Measurements from ENCODE around the gene PLA2G2F. TPM values are rescaled to one million over a fixed set of nuclear protein-coding genes. Genes with fewer than 3 reads are reported as not detected.
A peak's percentile ranks its signal among the peaks of the same experiment; 100 is the strongest.

The PLA2G2F gene
- total RNA-seq, 2 experiments from 2014 or later, result not detected

- Mint-ChIP-seq H3K4me3 (no peak overlapping the region), H3K9me3 (ENCODE audit: insufficient read depth) (no peaks in the 10 kb centered on the region), H3K27me3 (ENCODE audit: low read depth) (peaks cover 39% of the 10 kb centered on the region), H3K36me3 (ENCODE audit: low read depth) (no peaks in the 10 kb centered on the region), H3K27ac (no peak overlapping the region), H3K4me1 (ENCODE audit: low read depth) (peaks cover 30% of the 10 kb centered on the region)
- ChIA-PET POLR2A (no interaction called here), CTCF (interaction anchor here (0.5 to 1.3 kb wide), 6 partner anchors 11 to 273 kb away, joined by 3 to 7 read pairs (median 4); no protein-coding TSS in a partner anchor)
- ATAC-seq (no peak), DNase-seq (no peak)
Measured at GRCh38 chr1:20190256-20191160, 51.4 kb downstream of the PLA2G2F start.

GRCh38 chr1:20191266-20191825 is 52.2 kb downstream of the PLA2G2F start:
- Mint-ChIP-seq H3K9me3 (ENCODE audit: insufficient read depth) (no peaks in the 10 kb centered on the region), H3K36me3 (ENCODE audit: low read depth) (no peaks in the 10 kb centered on the region), H3K27me3 (ENCODE audit: low read depth) (peaks cover 39% of the 10 kb centered on the region), H3K4me3 (no peak overlapping the region), H3K4me1 (ENCODE audit: low read depth) (peaks cover 25% of the 10 kb centered on the region), H3K27ac (no peak overlapping the region)
- ChIA-PET CTCF (interaction anchor here (1.2 to 5.6 kb wide), 3 partner anchors 12 to 40 kb away, joined by 3 to 61 read pairs (median 4); no protein-coding TSS in a partner anchor), POLR2A (no interaction called here)
- ATAC-seq (no peak), DNase-seq (no peak)

- Mint-ChIP-seq H3K9me3 (ENCODE audit: insufficient read depth) (no peaks in the 10 kb centered on the region), H3K4me3 (no peak overlapping the region), H3K27me3 (ENCODE audit: low read depth) (peaks cover 41% of the 10 kb centered on the region), H3K4me1 (ENCODE audit: low read depth) (peaks cover 16% of the 10 kb centered on the region), H3K36me3 (ENCODE audit: low read depth) (no peaks in the 10 kb centered on the region), H3K27ac (no peak overlapping the region)
- DNase-seq (no peak), ATAC-seq (no peak)
- POLR2A ChIA-PET, result no interaction called here
- CTCF ChIA-PET, result interaction anchor here (1.8 to 5.6 kb wide), 2 partner anchors 21 to 28 kb away, joined by 7 to 61 read pairs; no protein-coding TSS in a partner anchor
Measured at GRCh38 chr1:20192364-20192763, 53.2 kb downstream of the PLA2G2F start.

- ATAC-seq (no peak), DNase-seq (no peak)
- H3K27me3 Mint-ChIP-seq (ENCODE audit: low read depth), result peaks cover 42% of the 10 kb centered on the region
- CTCF ChIA-PET, result interaction anchor here (1.0 to 5.6 kb wide), 6 partner anchors 14 to 301 kb away, joined by 3 to 61 read pairs (median 5); no protein-coding TSS in a partner anchor
- no peaks in the 10 kb centered on the region for H3K9me3 Mint-ChIP-seq (ENCODE audit: insufficient read depth)
- H3K4me1 Mint-ChIP-seq (ENCODE audit: low read depth), result peaks cover 10% of the 10 kb centered on the region
- no peak overlapping the region for H3K27ac Mint-ChIP-seq
- no peak overlapping the region for H3K4me3 Mint-ChIP-seq
- POLR2A ChIA-PET, result no interaction called here
- H3K36me3 Mint-ChIP-seq (ENCODE audit: low read depth), result no peaks in the 10 kb centered on the region
Measured at GRCh38 chr1:20192871-20193411, 53.8 kb downstream of the PLA2G2F start.

- ChIA-PET POLR2A (interaction anchor here (0.9 kb wide), 1 partner anchor 22 kb away, joined by 3 read pairs; no protein-coding TSS in a partner anchor), CTCF (interaction anchor here (0.6 to 5.6 kb wide), 16 partner anchors 9 to 300 kb away, joined by 3 to 61 read pairs (median 4); no protein-coding TSS in a partner anchor)
- H3K4me1 Mint-ChIP-seq (ENCODE audit: low read depth), result no peaks in the 10 kb centered on the region
- DNase-seq, result no peak
- ATAC-seq, result no peak
- no peak overlapping the region for H3K27ac Mint-ChIP-seq
- H3K4me3 Mint-ChIP-seq, result no peak overlapping the region
- H3K27me3 Mint-ChIP-seq (ENCODE audit: low read depth), result peaks cover 39% of the 10 kb centered on the region
- H3K9me3 Mint-ChIP-seq (ENCODE audit: insufficient read depth), result no peaks in the 10 kb centered on the region
- H3K36me3 Mint-ChIP-seq (ENCODE audit: low read depth), result no peaks in the 10 kb centered on the region
Measured at GRCh38 chr1:20194224-20194623, 55.1 kb downstream of the PLA2G2F start.

GRCh38 chr1:20194757-20195461 is 55.8 kb downstream of the PLA2G2F start:
- ATAC-seq (peak; percentile 76), DNase-seq (peak; percentile 79)
- H3K4me3 Mint-ChIP-seq, result no peak overlapping the region
- POLR2A ChIA-PET, result interaction anchor here (0.8 to 0.9 kb wide), 2 partner anchors 16 to 22 kb away, joined by 3 read pairs; no protein-coding TSS in a partner anchor
- CTCF ChIA-PET, result interaction anchor here (0.6 to 5.6 kb wide), 29 partner anchors 8 to 299 kb away, joined by 3 to 61 read pairs (median 3); partner anchors contain the start of genes PLA2G2C and UBXN10
- no peaks in the 10 kb centered on the region for H3K4me1 Mint-ChIP-seq (ENCODE audit: low read depth)
- no peak overlapping the region for H3K27ac Mint-ChIP-seq
- H3K36me3 Mint-ChIP-seq (ENCODE audit: low read depth), result no peaks in the 10 kb centered on the region
- H3K9me3 Mint-ChIP-seq (ENCODE audit: insufficient read depth), result no peaks in the 10 kb centered on the region
- H3K27me3 Mint-ChIP-seq (ENCODE audit: low read depth), result peaks cover 40% of the 10 kb centered on the region

- Mint-ChIP-seq H3K9me3 (ENCODE audit: insufficient read depth) (no peaks in the 10 kb centered on the region), H3K4me3 (no peak overlapping the region), H3K27me3 (ENCODE audit: low read depth) (peaks cover 43% of the 10 kb centered on the region), H3K36me3 (ENCODE audit: low read depth) (no peaks in the 10 kb centered on the region), H3K27ac (no peak overlapping the region), H3K4me1 (ENCODE audit: low read depth) (no peaks in the 10 kb centered on the region)
- ChIA-PET POLR2A (interaction anchor here (0.8 kb wide), 1 partner anchor 16 kb away, joined by 3 read pairs; no protein-coding TSS in a partner anchor), CTCF (interaction anchor here (0.7 to 5.6 kb wide), 23 partner anchors 8 to 285 kb away, joined by 3 to 61 read pairs (median 3); partner anchors contain the start of genes PLA2G2C and UBXN10)
- no peak for DNase-seq
- ATAC-seq, result no peak
Measured at GRCh38 chr1:20195462-20195780, 56.3 kb downstream of the PLA2G2F start.

GRCh38 chr1:20197329-20197791 is 58.2 kb downstream of the PLA2G2F start:
- ChIA-PET CTCF (no interaction called here), POLR2A (no interaction called here)
- ATAC-seq (no peak), DNase-seq (no peak)
- Mint-ChIP-seq H3K27ac (no peak overlapping the region), H3K36me3 (ENCODE audit: low read depth) (no peaks in the 10 kb centered on the region), H3K4me3 (no peak overlapping the region), H3K9me3 (ENCODE audit: insufficient read depth) (no peaks in the 10 kb centered on the region), H3K4me1 (ENCODE audit: low read depth) (no peaks in the 10 kb centered on the region), H3K27me3 (ENCODE audit: low read depth) (peaks cover 47% of the 10 kb centered on the region)

GRCh38 chr1:20198296-20198695 is 59.2 kb downstream of the PLA2G2F start:
- ATAC-seq, result no peak
- CTCF ChIA-PET, result no interaction called here
- Mint-ChIP-seq H3K27me3 (ENCODE audit: low read depth) (peaks cover 38% of the 10 kb centered on the region), H3K4me3 (no peak overlapping the region), H3K9me3 (ENCODE audit: insufficient read depth) (no peaks in the 10 kb centered on the region), H3K36me3 (ENCODE audit: low read depth) (no peaks in the 10 kb centered on the region), H3K4me1 (ENCODE audit: low read depth) (no peaks in the 10 kb centered on the region), H3K27ac (no peak overlapping the region)
- DNase-seq, result no peak
- POLR2A ChIA-PET, result no interaction called here

- ATAC-seq, result no peak
- Mint-ChIP-seq H3K27ac (no peak overlapping the region), H3K36me3 (ENCODE audit: low read depth) (no peaks in the 10 kb centered on the region), H3K4me1 (ENCODE audit: low read depth) (no peaks in the 10 kb centered on the region), H3K27me3 (ENCODE audit: low read depth) (peaks cover 43% of the 10 kb centered on the region), H3K9me3 (ENCODE audit: insufficient read depth) (no peaks in the 10 kb centered on the region), H3K4me3 (no peak overlapping the region)
- ChIA-PET POLR2A (no interaction called here), CTCF (no interaction called here)
- DNase-seq, result no peak
Measured at GRCh38 chr1:20198918-20199317, 59.8 kb downstream of the PLA2G2F start.

GRCh38 chr1:20199403-20199802 is 60.3 kb downstream of the PLA2G2F start:
- DNase-seq (no peak), ATAC-seq (no peak)
- H3K4me3 Mint-ChIP-seq, result no peak overlapping the region
- no peaks in the 10 kb centered on the region for H3K36me3 Mint-ChIP-seq (ENCODE audit: low read depth)
- no peak overlapping the region for H3K27ac Mint-ChIP-seq
- CTCF ChIA-PET, result interaction anchor here (1.2 kb wide), 1 partner anchor 14 kb away, joined by 3 read pairs; no protein-coding TSS in a partner anchor
- no peaks in the 10 kb centered on the region for H3K4me1 Mint-ChIP-seq (ENCODE audit: low read depth)
- H3K27me3 Mint-ChIP-seq (ENCODE audit: low read depth), result peaks cover 39% of the 10 kb centered on the region
- no peaks in the 10 kb centered on the region for H3K9me3 Mint-ChIP-seq (ENCODE audit: insufficient read depth)
- POLR2A ChIA-PET, result no interaction called here

Data from activated CD8-positive, alpha-beta T cell treated with anti-CD3 and anti-CD28 coated beads, Interleukin-2, amount 10 ng/mL, durations not matched to agents 7 days and 5 days (primary cell).